ENCODE data around the gene NR1I2. TPM values are rescaled to one million over a fixed set of nuclear protein-coding genes. Genes with fewer than 3 reads are reported as not detected.

The NR1I2 gene
- total and polyA plus RNA-seq, 9 of the 15 experiments (the other 6 are each of a cell fraction or from before 2014, with no cell fraction given): not detected

- intact Hi-C loops (cut with micrococcal nuclease): no loop called here
- 11% methylated on average over 5 of the region's 5 CpGs for WGBS (ENCODE audit: insufficient coverage, low coverage, missing lambda C conversion rate)
- Histone ChIP-seq H4K20me1 (replicated peaks; ENCODE audit: control insufficient read depth, insufficient read depth, low read length) (no peaks in the 10 kb centered on the region), H3K27ac (ENCODE audit: extremely low read depth, low read depth, low read length) (peak overlapping the region; percentile 76), H3K36me3 (ENCODE audit: control insufficient read depth, insufficient read depth, low read length) (no peaks in the 10 kb centered on the region), H3K9me1 (ENCODE audit: control insufficient read depth, insufficient read depth, low read length) (no peaks in the 10 kb centered on the region), H3K9me3 (replicated peaks; ENCODE audit: control insufficient read depth, insufficient read depth, low read depth, low read length) (no peaks in the 10 kb centered on the region), H3K27me3 (ENCODE audit: control insufficient read depth in 2 of 2, insufficient read depth in 2 of 2, low read length in 2 of 2) (no peaks in the 10 kb centered on the region), H3K4me1 (replicated peaks in 1 of 2; ENCODE audit: control insufficient read depth in 2 of 2, insufficient read depth in 2 of 2, low read length in 2 of 2) (peaks cover 17 to 26% of the 10 kb centered on the region in 2 experiments; a peak in 3 of 5 replicates), H3K79me2 (ENCODE audit: control insufficient read depth, insufficient read depth, low read length) (no peaks in the 10 kb centered on the region), H2AFZ (ENCODE audit: low read depth, low read length) (peak overlapping the region; percentile 93), H3K4me3 (0 out of 2 replicates have a peak overlapping the region, but pooled peaks have one; percentile 17), H3K4me2 (ENCODE audit: insufficient read depth, low read length) (peak overlapping the region; percentile 85), H3K9ac (ENCODE audit: insufficient read depth in 1 of 2, low read depth in 2 of 2, low read length in 2 of 2) (peak overlapping the region; percentile 51 to 64; a peak in 3 of 4 replicates)
- ATAC-seq: peak; percentile 98
- POLR2A ChIA-PET: interaction anchor here (0.6 to 0.7 kb wide), 2 partner anchors 38 to 778 kb away, joined by 4 to 5 read pairs; no protein-coding TSS in a partner anchor
- peak; percentile 97 for FAIRE-seq
- CTCF ChIA-PET (ENCODE audit: low intra/inter-chr PET ratio): no interaction called here
- in situ Hi-C loops (cut with MboI): no loop called here
- BruUV-seq (replicated peaks): no TSS peak
- peak; percentile 72 to 90 (median 79) for DNase-seq (ENCODE audit: extremely low read depth in 1 of 4, low spot score in 3 of 4)
- no peak for TF ChIP-seq TGIF2 (CRISPR knock-in tag; IDR thresholded peaks at IDR 0.05)
- TF ChIP-seq MTA3 (IDR thresholded peaks at IDR 0.05; ENCODE audit: borderline replicate concordance): peak; percentile 70; the same call in 1 of the 2 replicates
- TF ChIP-seq FOXK1 (CRISPR knock-in tag; IDR thresholded peaks at IDR 0.05; ENCODE audit: borderline replicate concordance): no peak
- TF ChIP-seq ZNF143 (CRISPR knock-in tag; IDR thresholded peaks at IDR 0.05): no peak
- TF ChIP-seq TBP (optimal IDR thresholded peaks at IDR 0.05; ENCODE audit: low read depth, low read length): peak; percentile 41
- no peak for TF ChIP-seq ZNF140 (CRISPR knock-in tag; IDR thresholded peaks at IDR 0.05)
- TF ChIP-seq CREM (IDR thresholded peaks at IDR 0.05; ENCODE audit: low read depth): peak; percentile 75
- TF ChIP-seq HDAC2 (IDR thresholded peaks at IDR 0.05): peak; percentile 60; the same call in 1 of the 2 replicates
- TF ChIP-seq TOE1 (IDR thresholded peaks at IDR 0.05; ENCODE audit: borderline replicate concordance): peak; percentile 32; the same call in 1 of the 2 replicates
- TF ChIP-seq TOE1 (CRISPR knock-in tag; IDR thresholded peaks at IDR 0.05; ENCODE audit: borderline replicate concordance, low read depth): no peak
- peak; percentile 22 to 29 for TF ChIP-seq RAD21 (CRISPR knock-in tag; conservative IDR thresholded peaks at IDR 0.05 in 1 of 2, IDR thresholded peaks at IDR 0.05 in 1 of 2)
- peak in 1 of 2 experiments; percentile 76; a peak in 2 of 4 replicates for TF ChIP-seq RCOR1 (IDR thresholded peaks at IDR 0.05; ENCODE audit: borderline replicate concordance in 1 of 2, low read depth in 2 of 2, low read length in 2 of 2)
- 0 out of 4 replicates have a peak, but pooled peaks of 1 of the 2 experiments have one; percentile 37 for TF ChIP-seq ARNT (IDR thresholded peaks at IDR 0.05)
- peak; percentile 62 to 78; a peak in 3 of 4 replicates for TF ChIP-seq TRIM24 (IDR thresholded peaks at IDR 0.05)
- TF ChIP-seq ZSCAN32 (CRISPR knock-in tag; IDR thresholded peaks at IDR 0.05): no peak
- TF ChIP-seq ELK3 (CRISPR knock-in tag; IDR thresholded peaks at IDR 0.05): no peak
- TF ChIP-seq RNF2 (IDR thresholded peaks at IDR 0.05): peak; percentile 85
- peak; percentile 97 for TF ChIP-seq FOSL1 (tag; conservative IDR thresholded peaks at IDR 0.05)
- peak; percentile 22 for TF ChIP-seq HDAC3 (IDR thresholded peaks at IDR 0.05; ENCODE audit: borderline replicate concordance, partially characterized antibody)
- 0 out of 4 replicates have a peak, but pooled peaks of 1 of the 2 experiments have one; percentile 48 for TF ChIP-seq NONO (IDR thresholded peaks at IDR 0.05; ENCODE audit: low read depth in 2 of 2, low read length in 1 of 2)
- TF ChIP-seq ARID1B (IDR thresholded peaks at IDR 0.05): peak; percentile 85
- TF ChIP-seq EP300 (IDR thresholded peaks at IDR 0.05; ENCODE audit: low read length): peak; percentile 68; the same call in 1 of the 2 replicates
- peak; percentile 36; the same call in 1 of the 2 replicates for TF ChIP-seq TEAD4 (IDR thresholded peaks at IDR 0.05; ENCODE audit: low read length)
- TF ChIP-seq TEAD4 (CRISPR knock-in tag; IDR thresholded peaks at IDR 0.05; ENCODE audit: borderline replicate concordance): no peak
These were observed 13.2 kb downstream of the NR1I2 start for GRCh38 chr3:119794971-119795612.

Measured in K562 (cell line).